Fibroblast of skin of left biceps (primary cell): ENCODE data around the gene SYNRG.
A peak's percentile ranks its signal among the peaks of the same experiment; 100 is the strongest.
"Not testable (repeated sequence)": the region's sequence is repeated elsewhere in the genome, so short reads cannot be mapped to it uniquely, and the experiment has no call there.

Source experiments
- DNase-seq, 2 experiments: peaks; one replicate each; pipeline ENCODE4 v3.0.0-alpha.2; 2013; ENCODE audit warnings: low read depth in 2 of 2

The SYNRG gene

GRCh38 chr17:37541880-37542660 lies 67.1 kb downstream of the SYNRG start:
- peak; percentile 43 to 58 for DNase-seq

- no peak for DNase-seq
These were observed 70.1 kb downstream of the SYNRG start for GRCh38 chr17:37538981-37539659.

- DNase-seq, result no peak
These were observed 73.3 kb downstream of the SYNRG start for GRCh38 chr17:37535906-37536305.

- no peak for DNase-seq
These were observed 76.5 kb downstream of the SYNRG start for GRCh38 chr17:37532756-37533155.

- DNase-seq, result no peak
These were observed 78.8 kb downstream of the SYNRG start for GRCh38 chr17:37530420-37530819.

- DNase-seq, result no peak
These were observed 81.9 kb downstream of the SYNRG start for GRCh38 chr17:37527249-37527851.

GRCh38 chr17:37523715-37524219 lies 85.5 kb downstream of the SYNRG start:
- no peak for DNase-seq

GRCh38 chr17:37521821-37522220 lies 87.4 kb downstream of the SYNRG start:
- no peak for DNase-seq

- no peak for DNase-seq
These were observed 89.0 kb downstream of the SYNRG start for GRCh38 chr17:37520174-37520573.

- no peak for DNase-seq
These were observed 89.8 kb downstream of the SYNRG start for GRCh38 chr17:37519251-37519985.

- DNase-seq, result no peak
These were observed 90.4 kb downstream of the SYNRG start for GRCh38 chr17:37518826-37519225.

GRCh38 chr17:37517881-37518280 lies 91.3 kb downstream of the SYNRG start:
- DNase-seq, result no peak

- no peak for DNase-seq
These were observed 93.1 kb downstream of the SYNRG start for GRCh38 chr17:37516127-37516571.

- DNase-seq, result no peak
These were observed 95.5 kb downstream of the SYNRG start for GRCh38 chr17:37513711-37514110.

GRCh38 chr17:37512442-37513068 lies 96.7 kb downstream of the SYNRG start:
- DNase-seq, result no peak

- DNase-seq, result not testable (repeated sequence)
These were observed 97.6 kb downstream of the SYNRG start for GRCh38 chr17:37511642-37512041.

GRCh38 chr17:37510056-37510455 lies 99.2 kb downstream of the SYNRG start:
- no peak for DNase-seq

- DNase-seq, result no peak
These were observed 102.1 kb downstream of the SYNRG start for GRCh38 chr17:37507111-37507510.

GRCh38 chr17:37506678-37507077 lies 102.5 kb downstream of the SYNRG start:
- DNase-seq, result no peak

- DNase-seq, result no peak
These were observed 103.9 kb downstream of the SYNRG start for GRCh38 chr17:37505333-37505732.

GRCh38 chr17:37503148-37503547 lies 106.1 kb downstream of the SYNRG start:
- DNase-seq, result no peak
